ENCODE data around the gene RBM26. TPM values are rescaled to one million over a fixed set of nuclear protein-coding genes. Genes with fewer than 3 reads are reported as not detected.

RBM26 gene
- total RNA-seq, 2 experiments from 2014 or later, result 54.8 to 57.7 TPM

DNA sequence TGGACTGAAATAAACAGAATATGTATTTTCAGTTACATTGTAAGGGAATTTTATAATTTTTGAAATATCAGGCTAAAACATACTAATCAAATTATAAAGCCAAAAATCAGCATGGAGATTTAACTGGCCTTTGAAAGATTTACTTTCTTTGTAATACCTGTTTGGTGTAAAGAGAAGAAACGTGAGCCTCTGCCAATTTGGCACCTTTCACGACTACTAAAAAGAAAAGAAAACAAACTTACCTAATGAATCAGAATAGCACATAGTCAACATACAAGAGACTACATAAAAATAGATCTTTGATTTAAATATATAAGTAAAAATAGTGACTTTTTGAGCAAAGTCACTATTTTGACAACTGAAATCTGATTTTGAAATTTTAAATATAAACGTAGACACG is 87.4 kb downstream of the RBM26 start:
- Mint-ChIP-seq H3K9me3 (no peaks in the 10 kb centered on the region), H3K4me1 (ENCODE audit: low read depth) (peaks cover 10% of the 10 kb centered on the region), H3K4me3 (no peak overlapping the region), H3K36me3 (peaks cover 16% of the 10 kb centered on the region), H3K27ac (no peak overlapping the region), H3K27me3 (no peaks in the 10 kb centered on the region)
- DNase-seq, result no peak
- CTCF ChIA-PET, result no interaction called here
- POLR2A ChIA-PET, result no interaction called here
- intact Hi-C loops (cut with micrococcal nuclease), result no loop called here

DNA sequence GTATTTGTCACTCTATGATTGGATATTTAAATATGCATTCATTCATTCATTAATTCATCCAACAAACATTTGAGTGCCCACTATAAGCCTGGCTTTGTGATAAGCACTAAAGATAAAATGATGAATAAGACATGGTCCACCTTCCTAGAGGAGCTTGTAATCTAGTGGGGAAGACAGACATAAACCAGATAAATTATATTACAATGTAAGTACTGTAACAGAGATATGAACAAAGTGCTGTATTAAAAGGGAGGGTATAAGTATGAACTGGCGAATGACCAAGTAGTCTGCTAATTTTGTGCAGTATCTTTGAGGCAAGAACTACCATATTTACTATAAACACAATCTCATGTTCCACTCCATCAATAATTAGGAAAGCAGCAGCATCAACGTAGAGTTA is 88.2 kb downstream of the RBM26 start:
- H3K27ac Mint-ChIP-seq, result no peak overlapping the region
- no peak for DNase-seq
- no peaks in the 10 kb centered on the region for H3K27me3 Mint-ChIP-seq
- CTCF ChIA-PET, result no interaction called here
- H3K9me3 Mint-ChIP-seq, result no peaks in the 10 kb centered on the region
- intact Hi-C loops (cut with micrococcal nuclease), result no loop called here
- peaks cover 10% of the 10 kb centered on the region for H3K4me1 Mint-ChIP-seq (ENCODE audit: low read depth)
- H3K36me3 Mint-ChIP-seq, result peaks cover 17% of the 10 kb centered on the region
- H3K4me3 Mint-ChIP-seq, result no peak overlapping the region
- POLR2A ChIA-PET, result no interaction called here

DNA sequence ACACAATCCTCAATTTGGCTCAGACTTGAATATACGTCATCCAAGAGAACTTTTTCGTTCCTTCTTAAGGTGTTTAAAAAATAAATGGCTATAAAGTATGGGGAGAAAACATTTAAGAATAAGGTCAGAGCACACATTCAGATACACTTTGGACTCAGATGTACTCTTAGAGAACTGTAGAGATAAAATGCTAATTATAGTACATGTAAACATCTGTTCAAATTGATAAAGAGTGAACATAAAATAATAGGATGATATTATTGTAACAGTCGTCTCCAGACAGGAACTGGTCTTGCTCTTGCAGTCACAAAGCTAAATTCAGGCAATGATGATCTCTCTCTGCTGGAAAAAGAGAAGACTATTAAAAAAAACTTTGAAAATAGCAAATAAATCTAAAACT is 91.4 kb downstream of the RBM26 start:
- no peak for DNase-seq
- no peak overlapping the region for H3K27ac Mint-ChIP-seq
- H3K4me3 Mint-ChIP-seq, result no peak overlapping the region
- no peaks in the 10 kb centered on the region for H3K27me3 Mint-ChIP-seq
- ChIA-PET POLR2A (no interaction called here), CTCF (no interaction called here)
- H3K4me1 Mint-ChIP-seq (ENCODE audit: low read depth), result no peaks in the 10 kb centered on the region
- H3K36me3 Mint-ChIP-seq, result peaks cover 7% of the 10 kb centered on the region
- H3K9me3 Mint-ChIP-seq, result no peaks in the 10 kb centered on the region
- intact Hi-C loops (cut with micrococcal nuclease), result no loop called here

DNA sequence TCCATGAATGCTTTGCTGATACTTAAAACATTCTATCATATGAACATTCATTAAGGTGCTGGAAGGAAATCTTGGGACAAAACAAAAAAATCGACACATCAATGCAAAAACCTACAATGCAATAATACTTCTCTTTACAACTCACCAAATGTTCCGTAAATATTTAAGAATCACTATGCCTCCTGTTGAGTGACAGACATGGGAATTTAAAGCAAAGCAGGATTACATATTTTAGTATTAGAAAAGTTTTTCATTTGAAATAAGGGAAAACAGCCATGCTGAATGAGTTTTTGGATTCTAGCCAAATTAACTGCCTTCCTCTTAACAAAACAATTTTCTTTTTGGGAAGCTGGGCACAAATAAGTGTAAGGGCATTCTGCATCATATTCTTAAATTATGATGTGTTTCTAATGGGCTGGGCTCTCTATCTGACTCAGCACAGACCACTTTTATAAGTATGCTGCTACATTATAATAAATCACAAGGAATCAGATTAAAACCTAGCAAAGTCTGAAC is 93.7 kb downstream of the RBM26 start:
- H3K4me1 Mint-ChIP-seq (ENCODE audit: low read depth), result no peaks in the 10 kb centered on the region
- intact Hi-C loops (cut with micrococcal nuclease), result no loop called here
- CTCF ChIA-PET, result no interaction called here
- no peaks in the 10 kb centered on the region for H3K27me3 Mint-ChIP-seq
- peaks cover 5% of the 10 kb centered on the region for H3K36me3 Mint-ChIP-seq
- POLR2A ChIA-PET, result no interaction called here
- H3K9me3 Mint-ChIP-seq, result no peaks in the 10 kb centered on the region
- no peak for DNase-seq
- H3K4me3 Mint-ChIP-seq, result no peak overlapping the region
- H3K27ac Mint-ChIP-seq, result peak overlapping the region; percentile 8

DNA sequence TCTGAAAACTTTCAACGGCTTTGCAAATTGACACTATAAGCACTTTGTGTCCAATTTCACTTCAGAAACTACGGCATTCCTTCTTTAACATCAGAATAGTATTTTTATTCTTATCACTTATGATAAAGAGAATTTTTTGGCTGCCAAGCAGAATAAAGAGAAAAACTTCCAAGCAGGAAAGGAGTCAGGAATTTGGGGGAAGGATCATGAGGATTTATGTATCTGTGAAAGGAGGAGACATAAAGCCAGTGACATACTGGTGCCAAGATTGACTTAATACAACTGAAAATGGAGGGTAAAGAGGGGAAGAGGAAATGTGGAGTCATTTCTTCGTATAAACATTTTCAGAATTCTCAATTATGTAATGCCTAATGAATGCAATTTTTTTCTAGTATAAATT is 94.7 kb downstream of the RBM26 start:
- Mint-ChIP-seq H3K4me3 (no peak overlapping the region), H3K27me3 (no peaks in the 10 kb centered on the region), H3K36me3 (peaks cover 3% of the 10 kb centered on the region), H3K9me3 (no peaks in the 10 kb centered on the region), H3K27ac (no peak overlapping the region), H3K4me1 (ENCODE audit: low read depth) (no peaks in the 10 kb centered on the region)
- POLR2A ChIA-PET, result no interaction called here
- DNase-seq, result no peak
- intact Hi-C loops (cut with micrococcal nuclease), result no loop called here
- CTCF ChIA-PET, result no interaction called here

DNA sequence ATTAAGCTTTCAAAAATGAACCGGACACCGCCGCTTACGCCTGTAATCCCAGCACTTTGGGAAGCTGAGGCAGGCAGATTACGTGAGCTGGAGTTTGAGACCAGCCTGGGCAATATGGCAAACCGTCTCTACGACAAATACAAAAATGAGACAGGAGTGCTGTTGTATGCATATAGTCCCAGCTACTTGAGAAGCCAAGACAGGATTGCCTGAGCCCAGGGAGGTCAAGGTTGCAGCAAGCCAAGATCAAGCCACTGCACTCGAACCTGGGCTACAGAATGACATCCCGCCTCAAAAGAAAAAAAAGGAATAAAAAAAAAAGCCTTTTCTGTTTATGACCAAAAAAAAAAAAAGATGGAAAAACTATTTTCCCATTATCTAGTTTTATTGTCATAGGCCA is 96.4 kb downstream of the RBM26 start:
- Mint-ChIP-seq H3K27me3 (peaks cover 2% of the 10 kb centered on the region), H3K4me3 (no peak overlapping the region), H3K36me3 (peaks cover 3% of the 10 kb centered on the region), H3K4me1 (ENCODE audit: low read depth) (no peaks in the 10 kb centered on the region), H3K27ac (no peak overlapping the region), H3K9me3 (no peaks in the 10 kb centered on the region)
- intact Hi-C loops (cut with micrococcal nuclease), result no loop called here
- ChIA-PET POLR2A (no interaction called here), CTCF (no interaction called here)
- DNase-seq, result no peak

DNA sequence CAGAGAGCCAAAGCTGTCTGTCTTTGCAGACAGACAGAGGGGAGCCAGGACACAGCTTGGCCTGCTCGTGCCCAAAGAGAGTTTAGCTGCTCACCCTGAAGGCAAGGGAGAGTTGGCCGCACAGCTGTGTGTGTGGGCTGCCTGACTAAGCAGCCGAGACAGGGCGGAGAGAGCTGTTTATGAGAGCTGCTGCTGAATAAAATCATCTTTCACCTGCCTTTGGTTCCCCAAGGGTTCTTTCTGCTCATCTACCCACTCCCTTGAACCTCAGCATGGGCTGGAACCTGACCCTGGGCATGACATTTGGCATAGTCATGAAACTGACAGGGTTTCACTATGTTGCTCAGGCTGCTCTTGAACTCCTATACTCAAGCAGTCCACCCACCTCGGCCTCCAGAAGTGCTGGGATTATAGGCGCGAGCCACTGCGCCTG is 98.2 kb downstream of the RBM26 start:
- H3K4me3 Mint-ChIP-seq, result no peak overlapping the region
- no peaks in the 10 kb centered on the region for H3K36me3 Mint-ChIP-seq
- DNase-seq, result peak; percentile 27
- intact Hi-C loops (cut with micrococcal nuclease), result no loop called here
- H3K27me3 Mint-ChIP-seq, result peaks cover 2% of the 10 kb centered on the region
- H3K27ac Mint-ChIP-seq, result no peak overlapping the region
- CTCF ChIA-PET, result no interaction called here
- no peaks in the 10 kb centered on the region for H3K4me1 Mint-ChIP-seq (ENCODE audit: low read depth)
- POLR2A ChIA-PET, result no interaction called here
- no peaks in the 10 kb centered on the region for H3K9me3 Mint-ChIP-seq

DNA sequence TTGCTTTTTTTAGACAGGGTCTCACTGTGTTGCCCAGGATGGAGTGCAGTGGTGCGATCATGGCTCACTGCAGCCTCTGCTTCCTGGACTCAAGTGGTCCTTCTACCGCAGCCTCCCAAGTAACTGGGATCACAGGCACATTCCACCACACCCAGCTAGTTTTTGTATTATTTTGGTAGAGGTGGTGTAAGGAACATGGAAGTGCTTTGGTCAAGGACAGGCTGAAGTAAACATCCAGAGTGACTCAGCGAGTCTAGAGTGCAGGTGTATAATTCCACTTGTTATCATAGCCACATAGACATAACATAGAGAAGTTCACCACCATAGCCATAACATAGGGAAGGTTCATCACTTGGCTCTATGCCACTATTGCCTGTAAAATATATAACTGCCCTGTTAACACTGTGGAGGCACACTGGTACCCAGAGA is 98.6 kb downstream of the RBM26 start:
- peaks cover 2% of the 10 kb centered on the region for H3K27me3 Mint-ChIP-seq
- CTCF ChIA-PET, result no interaction called here
- no peaks in the 10 kb centered on the region for H3K36me3 Mint-ChIP-seq
- no peak for DNase-seq
- H3K4me1 Mint-ChIP-seq (ENCODE audit: low read depth), result no peaks in the 10 kb centered on the region
- intact Hi-C loops (cut with micrococcal nuclease), result no loop called here
- POLR2A ChIA-PET, result no interaction called here
- H3K27ac Mint-ChIP-seq, result no peak overlapping the region
- no peak overlapping the region for H3K4me3 Mint-ChIP-seq
- H3K9me3 Mint-ChIP-seq, result no peaks in the 10 kb centered on the region

DNA sequence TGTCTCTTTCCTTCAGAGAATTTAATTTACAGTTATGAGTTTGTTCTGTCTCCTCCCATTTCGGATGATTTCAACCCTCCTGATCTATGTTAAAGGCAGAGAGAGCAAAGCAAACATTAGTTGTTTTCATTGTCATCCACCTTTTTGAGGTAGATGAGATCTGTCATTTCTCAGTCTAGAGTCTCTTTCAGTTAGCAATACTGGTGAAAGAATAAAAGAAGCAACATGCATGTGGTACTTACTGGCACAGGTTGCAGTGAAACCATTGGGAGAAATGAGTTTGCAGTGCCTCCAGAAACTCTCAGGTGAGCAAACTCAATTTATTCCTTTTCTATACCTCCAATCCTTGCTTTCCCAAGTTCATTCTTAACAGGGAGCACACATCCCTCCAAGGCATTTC is 99.4 kb downstream of the RBM26 start:
- intact Hi-C loops (cut with micrococcal nuclease), result no loop called here
- Mint-ChIP-seq H3K4me3 (no peak overlapping the region), H3K9me3 (no peaks in the 10 kb centered on the region), H3K4me1 (ENCODE audit: low read depth) (no peaks in the 10 kb centered on the region), H3K36me3 (no peaks in the 10 kb centered on the region), H3K27ac (no peak overlapping the region), H3K27me3 (peaks cover 5% of the 10 kb centered on the region)
- DNase-seq, result no peak
- ChIA-PET POLR2A (no interaction called here), CTCF (interaction anchor here (0.6 kb wide), 1 partner anchor 1212 kb away, joined by 5 read pairs; no protein-coding TSS in a partner anchor)

DNA sequence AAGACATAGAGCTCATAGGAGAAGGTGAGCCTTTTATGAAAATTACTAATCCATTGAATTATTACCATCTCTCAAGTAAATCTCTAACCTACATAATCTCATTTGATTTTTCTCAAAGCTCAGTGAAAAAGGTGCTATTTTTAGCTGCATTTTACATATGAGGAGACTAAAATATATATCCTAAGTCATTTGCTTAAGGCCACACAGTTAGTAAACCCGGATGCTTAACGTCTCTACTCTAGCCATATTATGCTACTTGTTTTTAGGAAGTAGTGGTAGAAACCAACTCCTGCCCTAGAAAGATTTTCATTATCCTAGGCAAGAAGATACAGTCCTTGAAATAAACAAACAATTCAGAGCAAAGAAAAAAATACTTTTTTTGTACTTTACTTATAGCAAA is 108.9 kb downstream of the RBM26 start:
- intact Hi-C loops (cut with micrococcal nuclease), result no loop called here
- CTCF ChIA-PET, result no interaction called here

DNA sequence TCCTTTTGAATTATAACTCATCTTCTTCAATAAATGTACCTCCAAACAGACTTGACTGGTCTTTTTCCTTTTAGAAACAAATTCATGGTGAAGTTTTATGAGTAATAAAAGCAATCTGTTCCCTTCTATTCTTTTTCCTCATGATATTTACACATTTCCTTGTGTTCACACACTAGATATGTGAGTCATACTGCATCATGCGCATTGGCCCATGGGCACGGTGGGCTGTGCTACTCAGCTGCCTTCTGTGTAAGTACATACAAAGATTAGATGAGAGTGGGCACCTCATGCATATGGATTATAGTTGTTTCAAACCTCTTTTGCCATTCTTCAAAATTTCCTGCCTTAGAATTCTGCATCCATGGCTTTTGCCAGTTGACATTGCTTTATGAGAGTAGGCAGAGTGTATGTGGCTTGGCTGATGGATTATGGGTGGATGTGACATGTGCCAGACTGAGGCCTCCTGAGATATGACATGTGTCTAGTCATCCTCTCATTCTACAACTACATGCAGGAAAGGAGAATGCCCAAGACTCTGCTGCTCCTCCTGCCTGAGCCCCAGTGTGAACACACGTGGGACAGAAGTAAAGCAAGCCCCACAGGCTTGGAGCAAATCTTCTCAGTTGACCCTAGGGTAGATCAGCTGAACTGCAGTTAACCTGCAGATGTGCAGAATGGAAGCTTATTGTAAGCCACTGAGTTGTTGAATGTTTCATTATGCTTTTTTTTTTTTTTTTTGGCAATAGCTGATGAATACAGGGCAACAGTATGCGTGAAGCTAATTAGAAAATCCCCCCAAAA is 109.9 kb downstream of the RBM26 start:
- CTCF ChIA-PET, result no interaction called here
- H3K4me1 Mint-ChIP-seq (ENCODE audit: low read depth), result no peaks in the 10 kb centered on the region
- H3K9me3 Mint-ChIP-seq, result no peaks in the 10 kb centered on the region
- DNase-seq, result no peak
- H3K4me3 Mint-ChIP-seq, result no peak overlapping the region
- POLR2A ChIA-PET, result no interaction called here
- peaks cover 9% of the 10 kb centered on the region for H3K27me3 Mint-ChIP-seq
- H3K36me3 Mint-ChIP-seq, result no peaks in the 10 kb centered on the region
- intact Hi-C loops (cut with micrococcal nuclease), result no loop called here
- no peak overlapping the region for H3K27ac Mint-ChIP-seq

More for the DNA sequence above, 108.9 kb downstream of the RBM26 start:
- Mint-ChIP-seq H3K4me3 (no peak overlapping the region), H3K27me3 (peaks cover 15% of the 10 kb centered on the region), H3K27ac (no peak overlapping the region), H3K9me3 (no peaks in the 10 kb centered on the region), H3K4me1 (ENCODE audit: low read depth) (no peaks in the 10 kb centered on the region), H3K36me3 (no peaks in the 10 kb centered on the region)
- no peak for DNase-seq
- POLR2A ChIA-PET, result no interaction called here

DNA sequence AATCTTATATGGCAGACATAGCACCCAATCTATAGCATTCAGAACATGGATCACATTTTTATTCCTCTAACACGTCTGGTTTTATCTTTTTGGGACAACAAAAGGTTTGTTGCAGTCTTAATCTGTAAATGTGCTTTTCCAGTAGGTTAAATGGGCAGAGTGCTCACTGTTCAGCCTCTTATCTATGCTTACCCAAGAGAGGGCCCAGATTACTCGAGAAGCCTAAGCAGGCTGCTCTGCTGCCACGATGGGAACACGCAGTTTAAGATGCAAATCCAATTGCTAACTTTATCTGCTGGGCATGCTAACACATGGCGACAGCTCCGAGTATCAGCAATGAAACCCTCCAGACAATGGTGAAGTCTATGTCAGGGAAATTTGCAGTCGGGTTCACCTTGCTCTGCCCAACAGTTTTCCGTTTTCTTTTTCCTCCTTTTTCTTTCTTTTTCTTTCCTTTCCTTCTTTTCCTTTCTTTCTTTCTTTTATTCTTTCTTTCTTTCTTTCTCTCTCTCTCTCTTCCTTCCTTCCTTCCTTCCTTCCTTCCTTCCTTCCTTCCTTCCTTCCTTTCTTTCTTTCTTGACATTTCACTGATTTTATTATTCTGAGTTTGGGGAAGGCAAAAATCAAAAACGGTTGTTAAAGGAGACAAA is 115.3 kb downstream of the RBM26 start:
- H3K4me1 Mint-ChIP-seq (ENCODE audit: low read depth), result no peaks in the 10 kb centered on the region
- H3K27me3 Mint-ChIP-seq, result peaks cover 4% of the 10 kb centered on the region
- no peak overlapping the region for H3K4me3 Mint-ChIP-seq
- intact Hi-C loops (cut with micrococcal nuclease), result no loop called here
- no peaks in the 10 kb centered on the region for H3K9me3 Mint-ChIP-seq
- no peak for DNase-seq
- ChIA-PET CTCF (no interaction called here), POLR2A (no interaction called here)
- H3K36me3 Mint-ChIP-seq, result no peaks in the 10 kb centered on the region
- H3K27ac Mint-ChIP-seq, result no peak overlapping the region

DNA sequence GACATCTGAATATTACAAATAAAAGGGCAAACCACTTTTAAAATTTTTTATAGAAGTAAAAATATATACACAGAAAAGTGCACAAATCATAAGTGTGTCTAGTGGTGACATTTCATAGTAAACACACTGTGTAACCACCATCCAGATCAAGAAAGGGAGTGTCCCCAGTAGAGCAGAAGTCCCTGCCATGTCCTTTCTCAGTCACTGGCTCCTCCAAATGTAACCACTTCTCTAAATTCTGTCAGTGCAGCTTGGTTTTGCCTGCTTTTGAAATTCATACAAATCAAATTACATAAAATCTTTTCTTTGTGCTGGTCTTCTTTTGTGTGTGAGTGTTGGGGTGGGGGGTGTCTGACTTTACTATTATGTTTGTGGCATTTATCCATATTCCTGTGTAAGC is 116.5 kb downstream of the RBM26 start:
- no peak overlapping the region for H3K27ac Mint-ChIP-seq
- POLR2A ChIA-PET, result no interaction called here
- no peaks in the 10 kb centered on the region for H3K4me1 Mint-ChIP-seq (ENCODE audit: low read depth)
- H3K36me3 Mint-ChIP-seq, result no peaks in the 10 kb centered on the region
- peaks cover 6% of the 10 kb centered on the region for H3K27me3 Mint-ChIP-seq
- H3K4me3 Mint-ChIP-seq, result no peak overlapping the region
- intact Hi-C loops (cut with micrococcal nuclease), result no loop called here
- DNase-seq, result no peak
- H3K9me3 Mint-ChIP-seq, result no peaks in the 10 kb centered on the region
- CTCF ChIA-PET, result no interaction called here
